Brain microvascular endothelial cell (primary cell): Measurements from ENCODE around the gene TUBB4B.

Experiments
- DNase-seq: peaks from one replicate; pipeline ENCODE4 v3.0.0-alpha.2; 2020
- H3K27ac ChIP-seq: fragments of 250-450 bp; sonication (Bioruptor Pico); 2 replicates; pipeline ENCODE4 v1.5.1; 2020; ENCODE audit warnings: mild to moderate bottlenecking, moderate library complexity
- H3K27me3 ChIP-seq: fragments of 250-450 bp; sonication (Bioruptor Pico); replicated peaks from 2 replicates; pipeline ENCODE4 v1.5.1; 2020; ENCODE audit warnings: mild to moderate bottlenecking
- H3K36me3 ChIP-seq: fragments of 250-450 bp; sonication (Bioruptor Pico); replicated peaks from 2 replicates; pipeline ENCODE4 v1.5.1; 2020; ENCODE audit warnings: mild to moderate bottlenecking
- H3K4me3 ChIP-seq: 2 replicates; pipeline ENCODE4 v1.5.1; 2011; ENCODE audit warnings: low read depth, mild to moderate bottlenecking, control low read depth, low read length, moderate library complexity
- CTCF ChIP-seq: IDR thresholded peaks from 2 replicates; pipeline ENCODE4 v1.5.1; 2011; ENCODE audit warnings: low read depth, mild to moderate bottlenecking, moderate library complexity, low read length, control low read depth, inconsistent platforms; ENCODE audit errors: missing control alignments
- in situ Hi-C: cut with HindIII; loops from 2 replicates; pipeline ENCODE4 v1.10.0; 2017; ENCODE audit warnings: low sequenced_read_pairs, low pct_ligation_motif_present

TUBB4B gene

GRCh38 chr9:137232101-137232500 is 9.0 kb upstream of the TUBB4B start:
- H3K4me3 ChIP-seq, result no peak overlapping the region
- H3K27ac ChIP-seq, result no peak overlapping the region
- no peaks in the 10 kb centered on the region for H3K27me3 ChIP-seq
- in situ Hi-C loops, result no loop called here
- H3K36me3 ChIP-seq, result no peaks in the 10 kb centered on the region
- TF ChIP-seq CTCF, result no peak
- no peak for DNase-seq

- no peak overlapping the region for H3K27ac ChIP-seq
- no peak for DNase-seq
- in situ Hi-C loops, result no loop called here
- H3K36me3 ChIP-seq, result no peaks in the 10 kb centered on the region
- TF ChIP-seq CTCF, result no peak
- H3K27me3 ChIP-seq, result no peaks in the 10 kb centered on the region
- no peak overlapping the region for H3K4me3 ChIP-seq
Measured at GRCh38 chr9:137232510-137232909, 8.6 kb upstream of the TUBB4B start.

- no peak for DNase-seq
- Histone ChIP-seq H3K36me3 (no peaks in the 10 kb centered on the region), H3K27ac (no peak overlapping the region), H3K27me3 (no peaks in the 10 kb centered on the region), H3K4me3 (no peak overlapping the region)
- in situ Hi-C loops, result no loop called here
- no peak for TF ChIP-seq CTCF
Measured at GRCh38 chr9:137233143-137233980, 7.7 kb upstream of the TUBB4B start.

GRCh38 chr9:137234055-137234697 is 6.9 kb upstream of the TUBB4B start:
- H3K4me3 ChIP-seq, result no peak overlapping the region
- no peak for DNase-seq
- H3K27me3 ChIP-seq, result no peaks in the 10 kb centered on the region
- in situ Hi-C loops, result no loop called here
- TF ChIP-seq CTCF, result no peak
- H3K27ac ChIP-seq, result no peak overlapping the region
- H3K36me3 ChIP-seq, result no peaks in the 10 kb centered on the region

- Histone ChIP-seq H3K27me3 (no peaks in the 10 kb centered on the region), H3K4me3 (no peak overlapping the region), H3K36me3 (no peaks in the 10 kb centered on the region), H3K27ac (no peak overlapping the region)
- in situ Hi-C loops, result no loop called here
- no peak for DNase-seq
- TF ChIP-seq CTCF, result no peak
Measured at GRCh38 chr9:137234758-137235423, 6.2 kb upstream of the TUBB4B start.
